HepG2 (cell line): Measurements from ENCODE around the gene PDE4D. TPM values are rescaled to one million over a fixed set of nuclear protein-coding genes. Genes with fewer than 3 reads are reported as not detected.

ENCODE experiments used
- ATAC-seq: fragments of 200-7000 bp; cut with Tn5 transposase; 3 replicates; pipeline ENCODE4 v1.9.1; 2020; ENCODE audit warnings: mild to moderate bottlenecking, moderate library complexity
- BruUV-seq: library from RNA; stranded (reverse); fragments of 400-500 nt; replicated peaks from 2 replicates; lab custom pipeline; 2021; lab: Mats Ljungman, UMichigan
- CTCF ChIA-PET: fragments of 300-600 bp; formaldehyde crosslinking; extraction: SDS; loops from one replicate; lab custom pipeline; 2021; ENCODE audit warnings: low total read pairs, inconsistent platforms, low intra/inter-chr PET ratio; lab: Yijun Ruan, JAX
- POLR2A ChIA-PET: fragments of 350-600 bp; sonication (Branson Sonifier 250); formaldehyde crosslinking; loops from one replicate; lab custom pipeline; 2020; ENCODE audit warnings: antibody characterized with exemption, inconsistent platforms; lab: Yijun Ruan, JAX
- DNase-seq: peaks from one replicate; pipeline ENCODE4 v3.0.0-alpha.2; 2015; ENCODE audit warnings: low spot score
- FAIRE-seq: peaks from 3 replicates; lab custom pipeline; 2011; peaks lifted over from hg19 to GRCh38; lab: Jason Lieb, UNC
- H2AFZ ChIP-seq: one replicate; pipeline ENCODE4 v1.6.1; 2011; ENCODE audit warnings: low read length, inconsistent platforms
- H3K27ac ChIP-seq: fragments of 300-600 bp; 3 replicates; pipeline ENCODE4 v1.8.0; 2011; ENCODE audit warnings: mixed run types, mild to moderate bottlenecking, mixed read lengths, low read length, inconsistent platforms; ENCODE audit not compliant: insufficient read depth; ENCODE audit errors: extremely low read length
- H3K27me3 ChIP-seq, 2 experiments: fragments of 200-600 bp in 1 of 2; 2 replicates in 1 of 2; 3 replicates in 1 of 2; pipeline versions ENCODE4 v1.6.0 to v1.8.0; 2011; ENCODE audit warnings: low read length in 2 of 2, mild to moderate bottlenecking in 2 of 2, moderate library complexity in 2 of 2, inconsistent platforms in 1 of 2; ENCODE audit not compliant: insufficient read depth in 2 of 2, control insufficient read depth in 1 of 2
- H3K36me3 ChIP-seq, 2 experiments: fragments of 200-600 bp in 1 of 2; replicated peaks in 1 of 2; 2 replicates in 1 of 2; 3 replicates in 1 of 2; pipeline versions ENCODE4 v1.5.1 to v1.8.0; 2011; ENCODE audit warnings: low read length in 2 of 2, inconsistent platforms in 1 of 2; ENCODE audit not compliant: insufficient read depth in 2 of 2, control insufficient read depth in 1 of 2
- H3K4me1 ChIP-seq: 2 replicates; pipeline ENCODE4 v1.5.1; 2012; ENCODE audit warnings: low read length, inconsistent platforms; ENCODE audit not compliant: insufficient read depth
- H3K4me2 ChIP-seq: 2 replicates; pipeline ENCODE4 v1.6.0; 2011; ENCODE audit warnings: low read depth, low read length, inconsistent platforms
- H3K4me3 ChIP-seq, 3 experiments: fragments of 200-600 bp in 1 of 3; sonication (generic), shearing (Covaris generic) in 1 of 3; replicated peaks in 1 of 3; 2 replicates each; pipeline ENCODE4 v1.5.1; 2011 to 2016; ENCODE audit warnings: low read length in 3 of 3, inconsistent platforms in 2 of 3, low read depth in 2 of 3, mild to moderate bottlenecking in 2 of 3, control low read depth in 1 of 3, mixed read lengths in 1 of 3; ENCODE audit not compliant: insufficient read depth in 1 of 3
- H3K79me2 ChIP-seq: one replicate; pipeline ENCODE4 v1.6.1; 2011; ENCODE audit warnings: low read length, inconsistent platforms; ENCODE audit not compliant: insufficient read depth
- H3K9ac ChIP-seq: 2 replicates; pipeline ENCODE4 v1.6.0; 2011; ENCODE audit warnings: mild to moderate bottlenecking, low read depth, low read length, inconsistent platforms; ENCODE audit not compliant: insufficient read depth
- H3K9me3 ChIP-seq: 2 replicates; pipeline ENCODE4 v1.5.1; 2012; ENCODE audit warnings: mild to moderate bottlenecking, low read length
- H4K20me1 ChIP-seq: 2 replicates; pipeline ENCODE4 v1.6.0; 2011; ENCODE audit warnings: inconsistent platforms, mild to moderate bottlenecking, low read length, moderate library complexity; ENCODE audit not compliant: insufficient read depth
- ARHGAP35 ChIP-seq: sonication (generic); formaldehyde crosslinking; IDR thresholded peaks from 2 replicates; pipeline ENCODE4 v1.9.0; 2022; ENCODE audit warnings: mild to moderate bottlenecking, inconsistent platforms, moderate library complexity, missing genetic modification reagents, borderline replicate concordance
- CCDC6 ChIP-seq: sonication (generic); formaldehyde crosslinking; IDR thresholded peaks from 2 replicates; pipeline ENCODE4 v1.8.1; 2022; ENCODE audit warnings: mild to moderate bottlenecking, missing genetic modification reagents, moderate library complexity
- FLYWCH1 ChIP-seq: sonication (generic); formaldehyde crosslinking; IDR thresholded peaks from 2 replicates; pipeline ENCODE4 v1.8.1; 2023; ENCODE audit warnings: mild to moderate bottlenecking, missing genetic modification reagents
- KAT2B ChIP-seq: fragments of 150-350 bp; IDR thresholded peaks from 2 replicates; pipeline ENCODE4 v1.6.1; 2014; ENCODE audit warnings: low read depth, low read length, borderline replicate concordance
- KAT7 ChIP-seq: IDR thresholded peaks from 2 replicates; pipeline ENCODE4 v1.6.1; 2018; ENCODE audit warnings: borderline replicate concordance, missing compliant biosample characterization
- MAFK ChIP-seq, 2 experiments: IDR thresholded peaks in 1 of 2; conservative IDR thresholded peaks in 1 of 2; 2 replicates each; pipeline ENCODE4 v1.6.1; 2011; ENCODE audit warnings: improper control_type of control experiment in 2 of 2, low read length in 2 of 2
- NCOR1 ChIP-seq: fragments of 200-600 bp; sonication (generic); IDR thresholded peaks from 2 replicates; pipeline ENCODE4 v1.7.0; 2017; ENCODE audit warnings: antibody characterized with exemption, low read length, borderline replicate concordance
- NFIC ChIP-seq: IDR thresholded peaks from 2 replicates; pipeline ENCODE4 v1.6.1; 2012; ENCODE audit warnings: mild to moderate bottlenecking, low read length, inconsistent platforms
- PITX1 ChIP-seq: sonication (generic); formaldehyde crosslinking; IDR thresholded peaks from 2 replicates; pipeline ENCODE4 v1.5.1; 2020; ENCODE audit warnings: mild to moderate bottlenecking, missing genetic modification reagents
- ZBTB1 ChIP-seq: sonication (generic); formaldehyde crosslinking; IDR thresholded peaks from 2 replicates; pipeline ENCODE4 v1.4.0; 2020; ENCODE audit warnings: missing genetic modification reagents, borderline replicate concordance
- ZNF138 ChIP-seq: sonication (generic); formaldehyde crosslinking; IDR thresholded peaks from 2 replicates; pipeline ENCODE4 v1.5.0; 2020; ENCODE audit warnings: mild to moderate bottlenecking, low read depth, missing genetic modification reagents
- ZNF260 ChIP-seq: sonication (generic); formaldehyde crosslinking; IDR thresholded peaks from 2 replicates; pipeline ENCODE4 v1.4.0; 2020; ENCODE audit warnings: missing genetic modification reagents, low read depth, mild to moderate bottlenecking, borderline replicate concordance
- ZNF280B ChIP-seq: sonication (generic); formaldehyde crosslinking; IDR thresholded peaks from 2 replicates; pipeline ENCODE4 v1.5.0; 2020; ENCODE audit warnings: missing genetic modification reagents, mild to moderate bottlenecking, borderline replicate concordance
- ZNF510 ChIP-seq: sonication (generic); formaldehyde crosslinking; IDR thresholded peaks from 2 replicates; pipeline ENCODE4 v1.4.0; 2020; ENCODE audit warnings: low read depth, mild to moderate bottlenecking, missing genetic modification reagents
- ZNF703 ChIP-seq: sonication (generic); formaldehyde crosslinking; IDR thresholded peaks from 2 replicates; pipeline ENCODE4 v1.5.1; 2020; ENCODE audit warnings: missing genetic modification reagents, mild to moderate bottlenecking, moderate library complexity, borderline replicate concordance
- ZNF891 ChIP-seq: sonication (generic); formaldehyde crosslinking; IDR thresholded peaks from 2 replicates; pipeline ENCODE4 v1.5.0; 2020; ENCODE audit warnings: mild to moderate bottlenecking, missing genetic modification reagents
- ZSCAN31 ChIP-seq: sonication (generic); formaldehyde crosslinking; IDR thresholded peaks from 2 replicates; pipeline ENCODE4 v1.5.0; 2020; ENCODE audit warnings: low read depth, mild to moderate bottlenecking, missing genetic modification reagents
- WGBS: methylation state at CpG from one replicate; pipeline ENCODE4 v1.1.6; 2017; ENCODE audit warnings: low lambda C conversion rate; 5-methylcytosine and 5-hydroxymethylcytosine counted together
- in situ Hi-C: cut with HindIII; loops from 2 replicates; pipeline ENCODE4 v1.10.0; 2017; ENCODE audit warnings: low pct_unique_long_range_greater_than_20kb; ENCODE audit not compliant: extremely low pct_ligation_motif_present
- intact Hi-C: fragments of 100-400 bp; cut with micrococcal nuclease; formaldehyde crosslinking; loops from one replicate; pipeline ENCODE4 v1.10.0; 2022; ENCODE audit not compliant: unreplicated experiment
- polyA plus RNA-seq, 8 experiments: library from polyadenylated mRNA; depleted of rRNA in 3 of 8; stranded (reverse) in 7 of 8; unstranded in 1 of 8; fragments of >200 nt; fragmentation: Illumina TruSeq in 4 of 8; extraction: Trizol in 4 of 8; gene quantifications; 2 replicates each; pipeline versions ENCODE4 v1.2.1 to v1.2.3, GENCODE V29; 2011 to 2016; ENCODE audit warnings: low read depth in 4 of 8, missing spikeins in 1 of 8, mixed read lengths in 1 of 8; ENCODE audit not compliant: insufficient read depth in 1 of 8
- total RNA-seq, 5 experiments: library from RNA; depleted of rRNA; stranded (reverse); fragments of >200 nt; fragmentation: Illumina TruSeq; extraction: Trizol; gene quantifications; 2 replicates each; pipeline ENCODE4 v1.2.3, GENCODE V29; 2016; ENCODE audit warnings: low read depth in 1 of 5

Gene PDE4D
- total and polyA plus RNA-seq, 2 of the 13 experiments (the other 11 are each of a cell fraction or from before 2014, with no cell fraction given): 7.0 to 12.2 TPM

DNA sequence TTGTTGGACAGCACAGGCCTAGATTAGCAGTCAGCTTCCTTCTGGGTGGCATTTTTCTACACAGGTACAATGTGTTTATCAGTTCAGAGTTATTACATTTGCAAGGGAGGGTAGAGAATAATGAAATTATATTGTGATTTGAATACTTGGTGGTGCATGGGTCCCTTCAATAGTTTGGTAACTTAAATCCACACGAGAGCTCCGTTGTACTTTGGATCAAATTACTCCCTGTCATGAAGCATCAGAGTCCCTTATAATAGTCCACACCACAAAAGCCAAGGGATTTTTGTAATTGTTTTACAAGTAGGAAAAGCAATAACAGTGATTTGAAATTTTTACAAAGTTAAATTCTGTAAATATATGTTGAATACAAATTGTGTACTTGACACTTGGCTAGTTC, 552.4 kb downstream of the PDE4D start:
- POLR2A ChIA-PET: no interaction called here

GRCh38 chr5:59340637-59341036, 552.9 kb downstream of the PDE4D start:
- H3K27ac ChIP-seq: no peak overlapping the region
- H3K9ac ChIP-seq: no peak overlapping the region
- 98% methylated on average over 1 of the region's 1 CpG for WGBS
- H3K36me3 ChIP-seq: no peaks in the 10 kb centered on the region
- POLR2A ChIA-PET: no interaction called here
- no peak for FAIRE-seq
- in situ Hi-C loops: loop anchor here (10.0 kb wide), 1 partner anchor 126 kb away; no protein-coding TSS in a partner anchor
- no peaks in the 10 kb centered on the region for H3K4me1 ChIP-seq
- H3K4me3 ChIP-seq: no peak overlapping the region
- no peaks in the 10 kb centered on the region for H3K79me2 ChIP-seq
- no peaks in the 10 kb centered on the region for H3K27me3 ChIP-seq
- H2AFZ ChIP-seq: no peak overlapping the region
- CTCF ChIA-PET: no interaction called here
- BruUV-seq: no TSS peak
- no peak overlapping the region for H3K4me2 ChIP-seq
- no peaks in the 10 kb centered on the region for H3K9me3 ChIP-seq
- no peak for DNase-seq
- intact Hi-C loops: no loop called here
- no peak for ATAC-seq
- no peaks in the 10 kb centered on the region for H4K20me1 ChIP-seq
- no peak for TF ChIP-seq FLYWCH1 (CRISPR knock-in tag)
- no peak for TF ChIP-seq ZNF260
- no peak for TF ChIP-seq KAT7
- TF ChIP-seq KAT2B: no peak
- TF ChIP-seq ZNF510 (CRISPR knock-in tag): no peak
- TF ChIP-seq ZNF280B (CRISPR knock-in tag): no peak
- TF ChIP-seq ZNF703 (CRISPR knock-in tag): no peak
- no peak for TF ChIP-seq NFIC
- TF ChIP-seq CCDC6 (CRISPR knock-in tag): no peak
- no peak for TF ChIP-seq NCOR1
- no peak for TF ChIP-seq ZNF138 (CRISPR knock-in tag)
- no peak for TF ChIP-seq ARHGAP35

More for the DNA sequence above, 552.4 kb downstream of the PDE4D start:
- ATAC-seq: no peak
- no peak overlapping the region for H3K4me3 ChIP-seq
- no peaks in the 10 kb centered on the region for H3K9me3 ChIP-seq
- TF ChIP-seq ZBTB1 (CRISPR knock-in tag): no peak
- TF ChIP-seq ZSCAN31 (CRISPR knock-in tag): no peak
- no peak for TF ChIP-seq PITX1
- TF ChIP-seq ZNF891: no peak
- no peak for TF ChIP-seq MAFK (conservative IDR thresholded peaks at IDR 0.05 in 1 of 2, IDR thresholded peaks at IDR 0.05 in 1 of 2; ENCODE audit: low read length in 2 of 2)
- H3K79me2 ChIP-seq: no peaks in the 10 kb centered on the region
- H2AFZ ChIP-seq: no peak overlapping the region
- H3K27me3 ChIP-seq: no peaks in the 10 kb centered on the region
- in situ Hi-C loops: loop anchor here (10.0 kb wide), 1 partner anchor 126 kb away; no protein-coding TSS in a partner anchor
- CTCF ChIA-PET: no interaction called here
- no peaks in the 10 kb centered on the region for H4K20me1 ChIP-seq
- no peak overlapping the region for H3K27ac ChIP-seq
- FAIRE-seq: no peak
- intact Hi-C loops: no loop called here
- no peaks in the 10 kb centered on the region for H3K4me1 ChIP-seq
- 60% methylated on average over 2 of the region's 2 CpGs for WGBS
- no peak overlapping the region for H3K9ac ChIP-seq
- H3K36me3 ChIP-seq: no peaks in the 10 kb centered on the region
- no peak overlapping the region for H3K4me2 ChIP-seq
- no peak for DNase-seq
- BruUV-seq: no TSS peak
